Activated CD4-positive, alpha-beta memory T cell treated with anti-CD3 and anti-CD28 coated beads, Interleukin-2, amount 10 ng/mL, durations not matched to agents 7 days and 5 days (primary cell): ENCODE measurements around the gene FOXP3. TPM values are rescaled to one million over a fixed set of nuclear protein-coding genes. Genes with fewer than 3 reads are reported as not detected.

Experiments
- CTCF ChIA-PET: fragments of 350-600 bp; sonication (Branson Sonifier 250); formaldehyde crosslinking; loops from one replicate; lab custom pipeline; 2021; ENCODE audit warnings: antibody characterized with exemption, inconsistent platforms; lab: Charles Lee
- POLR2A ChIA-PET: fragments of 350-600 bp; sonication (Branson Sonifier 250); formaldehyde crosslinking; loops from one replicate; lab custom pipeline; 2021; ENCODE audit warnings: antibody characterized with exemption; lab: Charles Lee
- DNase-seq: peaks from one replicate; pipeline ENCODE4 v3.0.0-alpha.2; 2020
- H3K27ac Mint-ChIP-seq: one replicate; pipeline ENCODE4 v1.8.0; 2021; ENCODE audit warnings: mild to moderate bottlenecking, mixed read lengths
- H3K27me3 Mint-ChIP-seq: one replicate; pipeline ENCODE4 v1.8.0; 2021; ENCODE audit warnings: mixed read lengths
- H3K36me3 Mint-ChIP-seq: one replicate; pipeline ENCODE4 v1.8.0; 2021; ENCODE audit warnings: low read depth, mixed read lengths
- H3K4me1 Mint-ChIP-seq: one replicate; pipeline ENCODE4 v1.8.0; 2021; ENCODE audit warnings: mixed read lengths
- H3K4me3 Mint-ChIP-seq: one replicate; pipeline ENCODE4 v1.8.0; 2021; ENCODE audit warnings: mild to moderate bottlenecking, mixed read lengths
- H3K9me3 Mint-ChIP-seq: one replicate; pipeline ENCODE4 v1.8.0; 2021; ENCODE audit warnings: mixed read lengths
- total RNA-seq, 2 experiments: library from RNA; stranded (reverse); gene quantifications; one replicate each; pipeline ENCODE4 v1.2.3, GENCODE V29; 2021

Gene FOXP3
- total RNA-seq, 2 experiments from 2014 or later: 18.4 to 19.1 TPM

DNA sequence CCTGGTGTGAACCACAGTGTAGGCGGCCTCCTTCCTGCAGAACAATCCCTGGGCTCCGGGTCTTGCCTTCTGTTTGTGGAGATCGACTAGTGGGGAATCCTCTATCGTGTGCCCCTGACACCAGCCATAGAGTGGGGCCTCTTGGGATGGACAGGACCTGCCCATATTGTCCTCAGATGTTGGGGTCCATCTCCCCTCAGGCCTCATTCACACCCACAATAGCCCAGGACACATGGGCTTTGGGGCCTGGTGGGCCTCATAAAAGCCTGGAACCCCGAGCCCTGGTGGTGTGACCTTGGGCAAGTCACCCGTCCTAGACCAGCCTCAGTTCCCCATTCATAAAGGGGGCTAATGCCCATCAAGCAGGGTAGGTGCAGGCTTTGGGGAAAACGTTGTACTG, 25.7 kb upstream of the FOXP3 start:
- Mint-ChIP-seq H3K27ac (no peak overlapping the region), H3K4me1 (peaks cover 25% of the 10 kb centered on the region), H3K4me3 (no peak overlapping the region), H3K36me3 (peaks cover 5% of the 10 kb centered on the region), H3K9me3 (no peaks in the 10 kb centered on the region), H3K27me3 (no peaks in the 10 kb centered on the region)
- DNase-seq: no peak
- POLR2A ChIA-PET: no interaction called here
- CTCF ChIA-PET: no interaction called here

DNA sequence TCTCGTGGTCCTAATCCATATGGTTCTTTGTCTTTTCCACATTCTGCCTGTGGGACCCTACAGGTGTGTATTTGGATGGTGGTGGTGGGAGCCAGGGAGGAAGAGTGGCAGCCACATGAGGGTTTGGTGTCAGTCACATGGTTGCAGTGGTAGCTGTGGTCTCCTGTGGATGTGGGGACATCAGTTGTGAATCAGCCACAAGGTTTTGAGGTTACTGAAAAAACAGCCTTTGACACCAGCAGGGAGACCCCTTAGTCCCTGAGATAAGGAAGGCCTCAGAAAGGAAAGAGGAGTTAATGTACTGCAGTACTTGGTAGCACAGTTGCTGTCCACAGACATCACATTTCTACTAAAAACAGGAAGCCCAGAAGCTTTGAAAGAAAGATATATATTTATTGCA, 23.2 kb upstream of the FOXP3 start:
- no peak for DNase-seq
- Mint-ChIP-seq H3K27me3 (no peaks in the 10 kb centered on the region), H3K9me3 (no peaks in the 10 kb centered on the region), H3K4me1 (peaks cover 25% of the 10 kb centered on the region), H3K4me3 (no peak overlapping the region), H3K36me3 (peaks cover 5% of the 10 kb centered on the region), H3K27ac (peak overlapping the region; percentile 31)
- CTCF ChIA-PET: no interaction called here
- POLR2A ChIA-PET: interaction anchor here (1.3 to 1.6 kb wide), 2 partner anchors 14 to 18 kb away, joined by 3 to 4 read pairs; partner anchors contain the start of gene PPP1R3F

DNA sequence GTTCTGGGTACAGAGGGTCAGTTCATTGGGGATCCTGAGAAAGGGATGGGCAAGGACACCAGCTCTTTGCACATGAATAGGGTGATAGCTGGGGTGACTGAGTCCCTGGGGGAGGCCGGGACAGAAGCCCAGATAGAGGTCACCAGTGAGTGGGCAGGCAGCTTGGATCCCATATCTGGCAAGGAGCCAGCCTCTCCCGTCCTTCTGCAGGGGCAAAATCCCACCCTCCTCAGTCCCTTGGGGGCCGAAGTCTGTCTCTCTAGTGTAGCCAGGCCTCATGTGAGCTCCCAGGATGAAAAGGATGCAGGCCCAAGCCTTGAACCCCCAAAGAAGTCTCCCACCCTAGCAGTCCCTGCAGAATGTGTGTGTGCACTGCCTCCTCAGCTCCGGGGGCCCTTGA, 22.1 kb upstream of the FOXP3 start:
- no peak overlapping the region for H3K4me3 Mint-ChIP-seq
- ChIA-PET POLR2A (interaction anchor here (1.3 to 1.4 kb wide), 2 partner anchors 11 to 13 kb away, joined by 4 to 6 read pairs; no protein-coding TSS in a partner anchor), CTCF (no interaction called here)
- no peaks in the 10 kb centered on the region for H3K9me3 Mint-ChIP-seq
- H3K36me3 Mint-ChIP-seq: peaks cover 8% of the 10 kb centered on the region
- H3K27me3 Mint-ChIP-seq: no peaks in the 10 kb centered on the region
- no peak overlapping the region for H3K27ac Mint-ChIP-seq
- no peak for DNase-seq
- H3K4me1 Mint-ChIP-seq: peaks cover 25% of the 10 kb centered on the region

DNA sequence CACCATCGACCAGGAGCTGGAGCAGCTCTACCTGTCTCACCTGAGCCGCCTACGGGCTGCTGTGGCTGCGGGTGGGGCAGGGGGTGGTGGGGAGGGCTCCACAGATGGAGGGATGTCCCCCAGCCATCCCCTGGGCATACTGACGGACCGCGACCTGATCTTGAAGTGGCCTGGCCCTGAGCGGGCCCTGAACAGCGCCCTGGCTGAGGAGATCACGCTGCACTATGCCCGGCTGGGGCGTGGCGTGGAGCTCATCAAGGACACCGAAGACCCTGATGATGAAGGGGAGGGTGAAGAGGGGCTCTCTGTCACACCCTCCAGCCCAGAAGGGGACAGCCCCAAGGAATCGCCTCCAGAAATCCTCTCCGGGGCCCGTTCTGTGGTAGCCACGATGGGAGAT, 21.6 kb upstream of the FOXP3 start:
- no peaks in the 10 kb centered on the region for H3K27me3 Mint-ChIP-seq
- ChIA-PET CTCF (no interaction called here), POLR2A (interaction anchor here (1.4 kb wide), 1 partner anchor 10 kb away, joined by 6 read pairs; no protein-coding TSS in a partner anchor)
- H3K4me3 Mint-ChIP-seq: no peak overlapping the region
- no peak for DNase-seq
- H3K4me1 Mint-ChIP-seq: peaks cover 25% of the 10 kb centered on the region
- H3K27ac Mint-ChIP-seq: no peak overlapping the region
- H3K9me3 Mint-ChIP-seq: no peaks in the 10 kb centered on the region
- peaks cover 9% of the 10 kb centered on the region for H3K36me3 Mint-ChIP-seq

DNA sequence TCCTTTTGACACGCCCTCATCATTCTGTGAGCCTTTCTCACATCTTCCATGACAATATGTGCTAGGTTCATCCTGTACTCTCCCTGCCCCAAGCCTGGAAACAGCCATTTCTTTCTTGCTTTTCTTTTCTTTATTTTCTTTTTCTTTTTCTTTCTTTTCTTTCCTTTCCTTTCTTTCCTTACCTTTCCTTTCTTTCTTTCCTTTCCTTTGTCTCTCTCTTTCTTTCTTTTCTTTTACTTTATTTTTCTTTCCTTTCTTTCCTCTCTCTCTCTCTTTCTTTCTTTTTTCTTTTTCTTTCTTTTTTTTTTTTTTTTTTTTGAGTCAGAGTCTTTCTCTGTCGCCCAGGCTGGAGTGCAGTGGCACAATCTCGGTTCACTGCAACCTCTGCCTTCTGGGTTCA, 19.7 kb upstream of the FOXP3 start:
- ChIA-PET CTCF (no interaction called here), POLR2A (interaction anchor here (1.2 kb wide), 1 partner anchor 8 kb away, joined by 3 read pairs; no protein-coding TSS in a partner anchor)
- Mint-ChIP-seq H3K36me3 (peaks cover 12% of the 10 kb centered on the region), H3K4me3 (no peak overlapping the region), H3K27me3 (no peaks in the 10 kb centered on the region), H3K27ac (no peak overlapping the region), H3K9me3 (no peaks in the 10 kb centered on the region), H3K4me1 (peaks cover 36% of the 10 kb centered on the region)
- DNase-seq: no peak

DNA sequence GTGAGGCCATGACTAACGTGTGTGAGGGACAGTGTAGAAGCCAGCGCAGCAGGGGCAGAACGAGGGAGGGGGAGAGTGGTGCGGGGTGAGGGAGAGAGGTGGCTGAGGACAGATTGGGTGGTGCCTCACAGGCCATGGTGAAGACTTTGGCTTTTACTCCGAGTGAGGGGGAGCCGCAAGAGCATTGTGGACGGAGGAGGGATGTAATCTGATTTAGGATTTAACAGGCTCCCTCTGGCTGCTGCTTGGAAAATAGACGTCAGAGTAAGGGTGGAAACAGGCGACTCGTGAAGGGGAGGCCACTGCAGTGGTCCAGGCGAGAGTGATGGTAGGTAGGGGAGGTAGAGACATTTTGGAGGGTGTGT, 18.1 kb upstream of the FOXP3 start:
- DNase-seq: no peak
- Mint-ChIP-seq H3K27ac (no peak overlapping the region), H3K36me3 (peaks cover 14% of the 10 kb centered on the region), H3K27me3 (no peaks in the 10 kb centered on the region), H3K4me1 (peaks cover 38% of the 10 kb centered on the region), H3K4me3 (no peak overlapping the region), H3K9me3 (no peaks in the 10 kb centered on the region)
- ChIA-PET POLR2A (no interaction called here), CTCF (no interaction called here)

DNA sequence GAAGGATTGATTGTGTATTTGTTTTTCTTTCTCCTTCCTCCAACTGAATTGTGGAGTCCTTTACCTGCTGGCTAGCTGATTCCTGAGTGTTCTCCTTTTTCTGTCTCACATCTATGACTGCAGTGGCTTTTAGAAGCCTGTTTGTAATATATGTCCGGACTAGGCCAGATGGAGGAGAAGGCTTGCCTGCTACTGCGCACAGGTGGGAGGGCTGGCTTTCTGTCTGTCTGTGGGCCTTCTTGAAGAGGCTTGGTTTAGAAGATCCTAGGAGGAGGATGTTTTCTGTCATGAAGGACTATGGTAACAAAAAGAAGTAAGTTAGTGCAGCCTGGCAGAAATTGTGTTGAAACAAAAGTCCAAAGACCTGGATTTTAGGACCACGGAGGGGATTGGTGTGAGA, 13.6 kb upstream of the FOXP3 start:
- Mint-ChIP-seq H3K9me3 (no peaks in the 10 kb centered on the region), H3K36me3 (peaks cover 34% of the 10 kb centered on the region), H3K4me1 (peaks cover 77% of the 10 kb centered on the region), H3K27me3 (no peaks in the 10 kb centered on the region), H3K4me3 (peak overlapping the region; percentile 60), H3K27ac (peak overlapping the region; percentile 95)
- ChIA-PET CTCF (no interaction called here), POLR2A (interaction anchor here (1.2 to 1.4 kb wide), 2 partner anchors 9 to 112 kb away, joined by 4 to 6 read pairs; no protein-coding TSS in a partner anchor)
- no peak for DNase-seq

DNA sequence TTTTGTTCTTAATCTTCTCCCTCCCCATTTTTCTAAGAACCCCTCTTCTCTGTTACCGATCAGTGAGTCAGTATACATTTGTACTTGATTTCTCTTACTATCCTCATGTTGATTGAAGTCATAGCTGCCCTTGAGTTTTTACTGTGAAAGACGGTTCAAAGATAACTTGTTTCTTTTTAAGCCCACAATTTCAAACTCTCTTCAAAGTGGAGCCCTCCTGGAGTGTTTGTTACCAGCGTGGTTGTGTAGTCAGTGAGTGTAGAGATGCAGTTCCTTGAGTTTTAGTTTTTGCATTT, 13.0 kb upstream of the FOXP3 start:
- no peaks in the 10 kb centered on the region for H3K9me3 Mint-ChIP-seq
- H3K27me3 Mint-ChIP-seq: no peaks in the 10 kb centered on the region
- H3K27ac Mint-ChIP-seq: peak overlapping the region; percentile 95
- ChIA-PET CTCF (no interaction called here), POLR2A (interaction anchor here (1.0 to 1.4 kb wide), 4 partner anchors 9 to 111 kb away, joined by 3 to 6 read pairs (median 4); partner anchors contain the start of gene FOXP3)
- peaks cover 34% of the 10 kb centered on the region for H3K36me3 Mint-ChIP-seq
- DNase-seq: no peak
- peaks cover 82% of the 10 kb centered on the region for H3K4me1 Mint-ChIP-seq
- peak overlapping the region; percentile 60 for H3K4me3 Mint-ChIP-seq

DNA sequence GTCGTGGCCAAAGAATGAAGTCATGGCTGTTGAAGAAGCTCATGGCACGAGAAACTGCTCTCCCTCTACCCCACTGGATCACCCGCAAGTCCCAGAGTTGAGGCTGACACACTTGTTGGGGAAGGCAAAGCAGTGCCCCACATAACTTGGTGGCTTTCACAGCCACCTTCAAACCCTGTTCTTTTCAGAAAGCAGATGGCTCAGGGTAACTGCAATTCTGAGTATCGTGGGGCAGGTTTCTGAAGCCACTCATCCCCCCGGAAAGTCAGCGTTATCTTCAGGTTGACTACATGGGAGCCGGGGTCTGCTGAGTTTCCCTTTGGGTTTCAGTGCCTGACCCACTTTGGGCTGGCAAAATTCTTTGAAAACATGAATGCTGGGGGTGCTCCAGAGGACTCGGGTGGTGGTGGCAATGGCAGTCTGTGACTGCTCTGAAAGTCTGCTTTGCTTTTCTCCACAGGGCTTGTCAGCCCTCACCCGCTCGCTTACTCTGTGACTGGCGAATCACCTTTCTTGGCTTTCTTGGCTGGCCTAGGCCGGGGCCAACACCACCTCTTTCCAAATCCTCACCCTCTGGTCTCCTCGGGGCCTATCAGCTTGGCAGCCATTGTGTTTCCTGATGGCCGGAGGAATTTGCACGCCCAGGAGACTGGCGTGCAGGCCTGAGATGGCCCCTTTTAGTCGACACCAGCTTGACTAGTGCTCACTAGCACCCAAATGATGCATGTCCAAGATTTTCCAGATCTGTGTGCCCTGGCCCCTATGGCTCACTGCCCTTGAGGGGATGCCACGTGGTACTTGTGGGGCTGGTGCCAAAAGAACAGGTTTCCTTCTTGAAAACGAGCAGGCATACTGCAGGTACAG, 12.4 kb upstream of the FOXP3 start:
- DNase-seq: no peak
- Mint-ChIP-seq H3K36me3 (peaks cover 30% of the 10 kb centered on the region), H3K4me1 (peaks cover 82% of the 10 kb centered on the region), H3K9me3 (no peaks in the 10 kb centered on the region), H3K4me3 (peak overlapping the region; percentile 60), H3K27me3 (no peaks in the 10 kb centered on the region), H3K27ac (peak overlapping the region; percentile 95)
- CTCF ChIA-PET: interaction anchor here (0.5 kb wide), 1 partner anchor 97 kb away, joined by 4 read pairs; no protein-coding TSS in a partner anchor
- POLR2A ChIA-PET: interaction anchor here (1.0 to 1.4 kb wide), 6 partner anchors 9 to 319 kb away, joined by 3 to 6 read pairs (median 4); partner anchors contain the start of gene FOXP3

DNA sequence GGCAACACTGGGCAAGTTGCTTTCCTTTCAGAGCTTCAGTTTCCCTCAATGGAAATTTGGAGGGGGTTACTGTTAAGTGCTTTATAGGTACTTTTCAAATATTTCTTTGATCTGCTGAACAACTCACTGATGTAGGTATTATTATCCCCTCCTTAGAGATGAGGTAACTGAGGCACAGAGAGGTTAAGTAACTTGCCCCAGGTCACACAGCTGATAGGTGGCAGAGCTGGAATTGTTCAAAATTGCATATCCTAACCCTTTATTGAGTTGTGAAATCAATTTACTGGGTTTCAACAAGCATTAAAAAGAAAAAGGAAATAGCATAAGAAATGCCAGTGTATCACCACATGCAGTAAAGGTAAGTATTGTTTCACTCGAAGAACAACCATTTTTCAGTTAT, 11.7 kb upstream of the FOXP3 start:
- POLR2A ChIA-PET: interaction anchor here (1.0 to 1.4 kb wide), 4 partner anchors 8 to 318 kb away, joined by 3 to 6 read pairs (median 3); no protein-coding TSS in a partner anchor
- Mint-ChIP-seq H3K4me1 (peaks cover 89% of the 10 kb centered on the region), H3K27ac (peak overlapping the region; percentile 95), H3K36me3 (peaks cover 35% of the 10 kb centered on the region), H3K4me3 (no peak overlapping the region), H3K9me3 (no peaks in the 10 kb centered on the region), H3K27me3 (no peaks in the 10 kb centered on the region)
- CTCF ChIA-PET: no interaction called here
- DNase-seq: no peak

DNA sequence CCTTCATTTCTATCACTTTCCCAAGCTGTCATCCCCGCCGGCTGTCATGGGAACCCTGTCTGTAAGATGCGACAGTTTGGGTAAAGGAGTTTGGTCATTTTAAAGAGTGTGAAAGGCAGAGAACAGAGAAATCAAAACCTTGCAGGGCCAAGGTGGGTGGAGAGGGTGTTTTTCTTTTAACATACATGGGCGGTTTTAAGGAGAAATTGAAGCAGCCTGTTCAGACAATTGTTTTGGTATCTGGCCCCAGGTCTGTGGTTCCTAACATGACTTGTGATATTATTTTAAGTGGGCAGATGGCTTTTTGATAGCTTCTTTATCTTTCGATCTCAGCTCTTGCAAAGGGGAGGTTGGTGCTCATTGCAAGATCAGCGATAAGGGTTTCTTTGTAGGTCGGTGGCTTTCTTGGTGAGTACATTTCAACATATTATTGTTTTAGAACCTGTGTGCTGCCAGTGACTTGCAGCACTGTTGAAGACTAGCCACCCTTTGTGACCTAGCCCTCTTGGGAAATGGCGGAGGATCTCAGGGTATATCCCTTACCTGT, 8.7 kb upstream of the FOXP3 start:
- Mint-ChIP-seq H3K36me3 (peaks cover 33% of the 10 kb centered on the region), H3K27ac (peak overlapping the region; percentile 95), H3K4me3 (peak overlapping the region; percentile 81), H3K4me1 (peaks cover 80% of the 10 kb centered on the region), H3K9me3 (no peaks in the 10 kb centered on the region), H3K27me3 (no peaks in the 10 kb centered on the region)
- ChIA-PET POLR2A (interaction anchor here (0.7 to 2.5 kb wide), 12 partner anchors 9 to 560 kb away, joined by 3 to 25 read pairs (median 6); partner anchors contain the start of genes CCDC22, FOXP3 and PLP2), CTCF (interaction anchor here (1.2 to 2.9 kb wide), 2 partner anchors 80 to 83 kb away, joined by 4 to 12 read pairs; no protein-coding TSS in a partner anchor)
- DNase-seq: peak; percentile 52

DNA sequence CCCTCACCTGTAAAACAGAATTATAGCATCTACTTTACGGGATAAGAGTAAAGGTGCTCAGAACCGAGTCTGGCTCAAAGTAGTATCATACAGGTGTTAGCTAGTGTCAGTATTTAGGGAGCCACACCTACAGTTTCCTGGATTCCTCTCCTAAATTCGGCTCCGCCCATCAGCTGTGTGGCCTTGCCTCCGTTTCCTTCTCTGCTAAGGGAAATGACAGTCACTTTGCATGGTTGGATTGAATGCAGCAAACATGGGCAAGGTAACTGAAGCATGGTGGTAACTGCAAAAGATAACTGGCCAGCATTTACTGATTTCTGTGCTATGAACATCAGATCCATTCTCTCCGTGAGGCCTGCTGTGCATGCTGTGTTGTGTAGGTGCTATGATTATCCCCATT, 7.9 kb upstream of the FOXP3 start:
- CTCF ChIA-PET: interaction anchor here (1.2 to 2.9 kb wide), 2 partner anchors 79 to 82 kb away, joined by 4 to 12 read pairs; no protein-coding TSS in a partner anchor
- peaks cover 33% of the 10 kb centered on the region for H3K36me3 Mint-ChIP-seq

More for the DNA sequence above, 7.9 kb upstream of the FOXP3 start:
- peaks cover 80% of the 10 kb centered on the region for H3K4me1 Mint-ChIP-seq
- DNase-seq: peak; percentile 52
- H3K27ac Mint-ChIP-seq: peak overlapping the region; percentile 95
- POLR2A ChIA-PET: interaction anchor here (0.6 to 2.5 kb wide), 13 partner anchors 8 to 559 kb away, joined by 3 to 25 read pairs (median 6); partner anchors contain the start of genes CCDC22, FOXP3 and PLP2
- H3K4me3 Mint-ChIP-seq: peak overlapping the region; percentile 81
- H3K9me3 Mint-ChIP-seq: no peaks in the 10 kb centered on the region
- H3K27me3 Mint-ChIP-seq: no peaks in the 10 kb centered on the region
